Common myeloid progenitor, CD34-positive (primary cell): ENCODE data around the gene EPAS1.

Experiments used
- CTCF ChIA-PET: fragments of 350-600 bp; sonication (Branson Sonifier 250); formaldehyde crosslinking; loops from one replicate; lab custom pipeline; 2021; ENCODE audit warnings: antibody characterized with exemption; lab: Charles Lee
- POLR2A ChIA-PET: fragments of 350-600 bp; sonication (Branson Sonifier 250); formaldehyde crosslinking; loops from one replicate; lab custom pipeline; 2021; ENCODE audit warnings: antibody characterized with exemption; lab: Charles Lee
- DNase-seq, 3 donors: peaks; one replicate each; pipeline versions ENCODE4 v3.0.0 to v3.0.0-alpha.2; 2013
- H3K27ac ChIP-seq, 2 experiments: 1 replicate in 1 of 2; 2 replicates in 1 of 2; pipeline ENCODE4 v1.7.0; 2013; ENCODE audit warnings: inconsistent platforms in 2 of 2, low read length in 2 of 2, mild to moderate bottlenecking in 2 of 2, low read depth in 1 of 2, moderate library complexity in 1 of 2; ENCODE audit not compliant: severe bottlenecking in 2 of 2, insufficient read depth in 1 of 2, poor library complexity in 1 of 2
- H3K27me3 ChIP-seq, 5 experiments: replicated peaks in 2 of 5; 1 replicate in 3 of 5; 2 replicates in 2 of 5; pipeline versions ENCODE4 v1.6.1 to v1.7.0; 2013; ENCODE audit warnings: low read length in 4 of 5, mild to moderate bottlenecking in 2 of 5, moderate library complexity in 2 of 5, inconsistent platforms in 1 of 5; ENCODE audit not compliant: insufficient read depth in 5 of 5, control insufficient read depth in 4 of 5
- H3K36me3 ChIP-seq, 4 experiments: 1 replicate in 2 of 4; 2 replicates in 2 of 4; pipeline versions ENCODE4 v1.6.1 to v1.7.0; 2013; ENCODE audit warnings: low read length in 3 of 4, control low read depth in 1 of 4, mild to moderate bottlenecking in 1 of 4; ENCODE audit not compliant: control insufficient read depth in 4 of 4, insufficient read depth in 4 of 4
- H3K4me1 ChIP-seq, 4 experiments: 1 replicate in 3 of 4; 2 replicates in 1 of 4; pipeline versions ENCODE4 v1.6.1 to v1.7.1; 2013; ENCODE audit warnings: low read length in 3 of 4, mild to moderate bottlenecking in 3 of 4, control low read depth in 1 of 4, inconsistent platforms in 1 of 4, moderate library complexity in 1 of 4; ENCODE audit not compliant: control insufficient read depth in 4 of 4, insufficient read depth in 4 of 4; ENCODE audit errors: control extremely low read depth in 1 of 4
- H3K4me3 ChIP-seq, 7 experiments: 1 replicate in 4 of 7; 2 replicates in 3 of 7; pipeline versions ENCODE4 v1.5.1 to v1.7.0; 2013; ENCODE audit warnings: mild to moderate bottlenecking in 7 of 7, low read length in 6 of 7, moderate library complexity in 6 of 7, inconsistent platforms in 2 of 7, low read depth in 2 of 7, control low read depth in 1 of 7; ENCODE audit not compliant: insufficient read depth in 4 of 7, control insufficient read depth in 1 of 7; ENCODE audit errors: extremely low read depth in 1 of 7
- H3K9me3 ChIP-seq, 5 experiments: 1 replicate in 4 of 5; 2 replicates in 1 of 5; pipeline versions ENCODE4 v1.6.1 to v1.7.1; 2013; ENCODE audit warnings: low read length in 4 of 5, mild to moderate bottlenecking in 2 of 5, inconsistent platforms in 1 of 5, low read depth in 1 of 5, moderate library complexity in 1 of 5; ENCODE audit not compliant: control insufficient read depth in 4 of 5, insufficient read depth in 2 of 5; ENCODE audit errors: control extremely low read depth in 1 of 5
- WGBS: methylation state at CpG from one replicate; pipeline ENCODE4 v1.1.5; 2013; ENCODE audit not compliant: insufficient coverage; 5-methylcytosine and 5-hydroxymethylcytosine counted together

EPAS1 gene

GRCh38 chr2:46371854-46372253 is 74.6 kb downstream of the EPAS1 start:
- ChIA-PET CTCF (interaction anchor here (0.9 to 1.2 kb wide), 2 partner anchors 10 to 142 kb away, joined by 4 to 5 read pairs; no protein-coding TSS in a partner anchor), POLR2A (no interaction called here)
- H3K36me3 ChIP-seq = no peaks in the 10 kb centered on the region
- no CpG with 5 or more reads among the region's 1 CpG for WGBS
- H3K4me1 ChIP-seq = peaks cover 7 to 35% (median 26%) of the 10 kb centered on the region in 4 experiments
- H3K27ac ChIP-seq = no peak overlapping the region
- H3K4me3 ChIP-seq = no peak overlapping the region
- H3K27me3 ChIP-seq = no peaks in the 10 kb centered on the region
- no peak for DNase-seq
- H3K9me3 ChIP-seq = no peaks in the 10 kb centered on the region

DNA sequence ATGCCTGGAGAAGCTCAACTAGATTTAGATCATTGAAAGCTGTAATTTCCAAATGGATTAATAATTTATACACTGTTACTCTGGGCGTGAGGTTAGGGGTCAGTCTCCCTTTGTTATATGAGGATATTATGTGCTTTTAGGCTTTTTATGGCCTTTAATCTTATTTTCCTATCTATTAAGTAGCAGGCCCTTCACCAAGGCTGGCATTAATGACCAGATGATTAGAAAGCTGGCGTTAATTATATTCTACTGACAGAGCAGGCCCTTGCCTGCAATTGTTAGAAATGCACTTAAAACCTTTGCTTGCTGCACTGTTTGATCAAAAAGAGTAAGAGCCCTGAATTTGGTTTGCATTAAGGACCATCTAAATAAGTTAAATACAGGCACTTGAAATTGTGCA is 75.3 kb downstream of the EPAS1 start:
- H3K36me3 ChIP-seq = no peaks in the 10 kb centered on the region
- peaks cover 7 to 31% (median 24%) of the 10 kb centered on the region in 4 experiments for H3K4me1 ChIP-seq
- no peak overlapping the region for H3K27ac ChIP-seq
- POLR2A ChIA-PET = no interaction called here
- no peaks in the 10 kb centered on the region for H3K9me3 ChIP-seq
- DNase-seq = no peak
- CTCF ChIA-PET = interaction anchor here (1.2 kb wide), 1 partner anchor 11 kb away, joined by 5 read pairs; no protein-coding TSS in a partner anchor
- no peak overlapping the region for H3K4me3 ChIP-seq
- WGBS = 80% methylated on average over 1 of the region's 2 CpGs
- H3K27me3 ChIP-seq = no peaks in the 10 kb centered on the region

GRCh38 chr2:46373238-46373637 is 76.0 kb downstream of the EPAS1 start:
- DNase-seq = no peak
- WGBS = 94% methylated on average over 3 of the region's 4 CpGs
- peaks cover under 1 to 23% (median 16%) of the 10 kb centered on the region in 4 experiments for H3K4me1 ChIP-seq
- no peaks in the 10 kb centered on the region for H3K36me3 ChIP-seq
- no peaks in the 10 kb centered on the region for H3K27me3 ChIP-seq
- CTCF ChIA-PET = interaction anchor here (1.2 kb wide), 1 partner anchor 11 kb away, joined by 5 read pairs; no protein-coding TSS in a partner anchor
- no peaks in the 10 kb centered on the region for H3K9me3 ChIP-seq
- no peak overlapping the region for H3K27ac ChIP-seq
- POLR2A ChIA-PET = no interaction called here
- no peak overlapping the region for H3K4me3 ChIP-seq

- WGBS = 96% methylated on average over 10 of the region's 12 CpGs
- CTCF ChIA-PET = interaction anchor here (0.6 to 3.5 kb wide), 5 partner anchors 9 to 440 kb away, joined by 3 to 12 read pairs (median 5); no protein-coding TSS in a partner anchor
- Histone ChIP-seq H3K27ac (no peak overlapping the region), H3K4me1 (peaks cover 0 to 5% (median 0%) of the 10 kb centered on the region in 4 experiments), H3K9me3 (no peaks in the 10 kb centered on the region), H3K36me3 (no peaks in the 10 kb centered on the region), H3K27me3 (no peaks in the 10 kb centered on the region), H3K4me3 (no peak overlapping the region)
- no peak for DNase-seq
- POLR2A ChIA-PET = no interaction called here
Observed at GRCh38 chr2:46375566-46376125, 78.4 kb downstream of the EPAS1 start.

GRCh38 chr2:46376586-46376985 is 79.4 kb downstream of the EPAS1 start:
- Histone ChIP-seq H3K9me3 (no peaks in the 10 kb centered on the region), H3K4me3 (no peak overlapping the region), H3K27me3 (no peaks in the 10 kb centered on the region), H3K36me3 (no peaks in the 10 kb centered on the region), H3K27ac (no peak overlapping the region), H3K4me1 (peaks cover 0 to 5% (median 0%) of the 10 kb centered on the region in 4 experiments)
- ChIA-PET CTCF (interaction anchor here (2.9 to 3.5 kb wide), 3 partner anchors 9 to 314 kb away, joined by 8 to 19 read pairs (median 12); no protein-coding TSS in a partner anchor), POLR2A (no interaction called here)
- 95% methylated on average over 3 of the region's 7 CpGs for WGBS
- DNase-seq = no peak

- Histone ChIP-seq H3K36me3 (no peaks in the 10 kb centered on the region), H3K27ac (no peak overlapping the region), H3K9me3 (no peaks in the 10 kb centered on the region), H3K4me1 (peaks cover 0 to 5% (median 0%) of the 10 kb centered on the region in 4 experiments), H3K27me3 (no peaks in the 10 kb centered on the region), H3K4me3 (no peak overlapping the region)
- POLR2A ChIA-PET = no interaction called here
- CTCF ChIA-PET = interaction anchor here (3.4 to 3.5 kb wide), 2 partner anchors 9 to 314 kb away, joined by 12 to 19 read pairs; no protein-coding TSS in a partner anchor
- no peak for DNase-seq
- 97% methylated on average over 12 of the region's 12 CpGs for WGBS
Observed at GRCh38 chr2:46377101-46377581, 79.9 kb downstream of the EPAS1 start.
